H1 (cell line): Measurements from ENCODE around the gene ABHD8.

Experiments
- CTCF ChIP-seq, 3 experiments: IDR thresholded peaks; 1 replicate in 2 of 3; 2 replicates in 1 of 3; pipeline versions ENCODE4 v1.5.1 to v1.6.1; 2011; ENCODE audit warnings: low read length in 3 of 3, mild to moderate bottlenecking in 3 of 3, inconsistent platforms in 2 of 3, low read depth in 1 of 3, moderate library complexity in 1 of 3; ENCODE audit not compliant: insufficient read depth in 1 of 3; ENCODE audit errors: control extremely low read depth in 1 of 3
- EP300 ChIP-seq, 2 experiments: IDR thresholded peaks; 1 replicate in 1 of 2; 2 replicates in 1 of 2; pipeline ENCODE4 v1.6.1; 2011 to 2012; ENCODE audit warnings: low read depth in 2 of 2, low read length in 2 of 2, mild to moderate bottlenecking in 2 of 2, borderline replicate concordance in 1 of 2, inconsistent platforms in 1 of 2, moderate library complexity in 1 of 2
- EZH2 ChIP-seq: fragments of 200-600 bp; sonication (generic); IDR thresholded peaks from 2 replicates; pipeline ENCODE4 v1.7.1; 2012; ENCODE audit warnings: low read depth, mild to moderate bottlenecking, moderate library complexity, low read length, inconsistent platforms; ENCODE audit not compliant: severe bottlenecking
- POLR2A ChIP-seq, 2 experiments: IDR thresholded peaks; 1 replicate in 1 of 2; 2 replicates in 1 of 2; pipeline ENCODE4 v1.6.1; 2011; ENCODE audit warnings: low read depth in 2 of 2, low read length in 2 of 2, mild to moderate bottlenecking in 2 of 2; ENCODE audit errors: control extremely low read depth in 1 of 2
- POLR2AphosphoS5 ChIP-seq: IDR thresholded peaks from 2 replicates; pipeline ENCODE4 v1.6.1; 2011; ENCODE audit warnings: low read depth, low read length
- RAD21 ChIP-seq, 2 experiments: IDR thresholded peaks in 1 of 2; conservative IDR thresholded peaks in 1 of 2; 2 replicates each; pipeline ENCODE4 v1.6.1; 2011; ENCODE audit warnings: low read depth in 2 of 2, low read length in 2 of 2, improper control_type of control experiment in 1 of 2, inconsistent platforms in 1 of 2, mild to moderate bottlenecking in 1 of 2, moderate library complexity in 1 of 2
- RXRA ChIP-seq: IDR thresholded peaks from 2 replicates; pipeline ENCODE4 v1.6.1; 2011; ENCODE audit warnings: low read depth, mild to moderate bottlenecking, low read length, moderate library complexity; ENCODE audit not compliant: insufficient read depth
- SIX5 ChIP-seq: IDR thresholded peaks from 2 replicates; pipeline ENCODE4 v1.6.1; 2011; ENCODE audit warnings: mild to moderate bottlenecking, low read depth, low read length
- SUZ12 ChIP-seq: fragments of 200-600 bp; sonication (generic); IDR thresholded peaks from 2 replicates; pipeline ENCODE4 v1.6.1; 2012; ENCODE audit warnings: mild to moderate bottlenecking, inconsistent platforms, low read length, moderate library complexity, mixed read lengths

- TF ChIP-seq SIX5, result no peak
- TF ChIP-seq RXRA, result no peak
- no peak for TF ChIP-seq CTCF (IDR thresholded peaks at IDR 0.05; ENCODE audit: control extremely low read depth in 1 of 3, insufficient read depth in 1 of 3, low read depth in 1 of 3, low read length in 3 of 3)
- TF ChIP-seq POLR2AphosphoS5, result no peak
- no peak for TF ChIP-seq POLR2A (IDR thresholded peaks at IDR 0.05; ENCODE audit: control extremely low read depth in 1 of 2, low read depth in 2 of 2, low read length in 2 of 2)
- no peak for TF ChIP-seq EZH2
- TF ChIP-seq SUZ12, result no peak
- TF ChIP-seq RAD21 (IDR thresholded peaks at IDR 0.05 in 1 of 2, conservative IDR thresholded peaks at IDR 0.05 in 1 of 2; ENCODE audit: low read depth in 2 of 2, low read length in 2 of 2), result no peak
- no peak for TF ChIP-seq EP300 (IDR thresholded peaks at IDR 0.05; ENCODE audit: borderline replicate concordance in 1 of 2, low read depth in 2 of 2, low read length in 2 of 2)
Measured at GRCh38 chr19:17347877-17348276, 44.7 kb upstream of the ABHD8 start.
